ENCODE results near the gene PTPN18.

The PTPN18 gene

GRCh38 chr2:130365075-130365474 is 9.2 kb downstream of the PTPN18 start:
- DNase-seq (ENCODE audit: low read depth in 2 of 2), result no peak

GRCh38 chr2:130365963-130366362 is 10.1 kb downstream of the PTPN18 start:
- no peak for DNase-seq (ENCODE audit: low read depth in 2 of 2)

GRCh38 chr2:130366720-130367119 is 10.9 kb downstream of the PTPN18 start:
- no peak for DNase-seq (ENCODE audit: low read depth in 2 of 2)

- no peak for DNase-seq (ENCODE audit: low read depth in 2 of 2)
Measured at GRCh38 chr2:130368786-130369185, 12.9 kb downstream of the PTPN18 start.

GRCh38 chr2:130369311-130369964 is 13.6 kb downstream of the PTPN18 start:
- no peak for DNase-seq (ENCODE audit: low read depth in 2 of 2)

- DNase-seq (ENCODE audit: low read depth in 2 of 2), result no peak
Measured at GRCh38 chr2:130369965-130370341, 14.1 kb downstream of the PTPN18 start.

GRCh38 chr2:130370490-130370889 is 14.6 kb downstream of the PTPN18 start:
- DNase-seq (ENCODE audit: low read depth in 2 of 2), result no peak

GRCh38 chr2:130371723-130372054 is 15.8 kb downstream of the PTPN18 start:
- no peak for DNase-seq (ENCODE audit: low read depth in 2 of 2)

GRCh38 chr2:130372055-130372832 is 16.4 kb downstream of the PTPN18 start:
- DNase-seq (ENCODE audit: low read depth in 2 of 2), result peak; percentile 40 to 48

- no peak for DNase-seq (ENCODE audit: low read depth in 2 of 2)
Measured at GRCh38 chr2:130372833-130373807, 17.3 kb downstream of the PTPN18 start.

- DNase-seq (ENCODE audit: low read depth in 2 of 2), result no peak
Measured at GRCh38 chr2:130373808-130374365, 18.0 kb downstream of the PTPN18 start.

GRCh38 chr2:130374587-130375290 is 18.9 kb downstream of the PTPN18 start:
- no peak for DNase-seq (ENCODE audit: low read depth in 2 of 2)

GRCh38 chr2:130375291-130376266 is 19.7 kb downstream of the PTPN18 start:
- no peak for DNase-seq (ENCODE audit: low read depth in 2 of 2)

GRCh38 chr2:130376433-130377293 is 20.8 kb downstream of the PTPN18 start:
- DNase-seq (ENCODE audit: low read depth in 2 of 2), result no peak

- no peak for DNase-seq (ENCODE audit: low read depth in 2 of 2)
Measured at GRCh38 chr2:130377491-130377890, 21.6 kb downstream of the PTPN18 start.

GRCh38 chr2:130378206-130378897 is 22.5 kb downstream of the PTPN18 start:
- DNase-seq (ENCODE audit: low read depth in 2 of 2), result no peak

- DNase-seq (ENCODE audit: low read depth in 2 of 2), result no peak
Measured at GRCh38 chr2:130378898-130379214, 23.0 kb downstream of the PTPN18 start.

- DNase-seq (ENCODE audit: low read depth in 2 of 2), result no peak
Measured at GRCh38 chr2:130380096-130380934, 24.5 kb downstream of the PTPN18 start.
